SW480 (cell line): ENCODE results near the gene EFCC1.

Experiments used
- DNase-seq: peaks from one replicate; pipeline ENCODE4 v3.0.0-alpha.2; 2016; ENCODE audit warnings: low spot score

EFCC1 gene, protein sequence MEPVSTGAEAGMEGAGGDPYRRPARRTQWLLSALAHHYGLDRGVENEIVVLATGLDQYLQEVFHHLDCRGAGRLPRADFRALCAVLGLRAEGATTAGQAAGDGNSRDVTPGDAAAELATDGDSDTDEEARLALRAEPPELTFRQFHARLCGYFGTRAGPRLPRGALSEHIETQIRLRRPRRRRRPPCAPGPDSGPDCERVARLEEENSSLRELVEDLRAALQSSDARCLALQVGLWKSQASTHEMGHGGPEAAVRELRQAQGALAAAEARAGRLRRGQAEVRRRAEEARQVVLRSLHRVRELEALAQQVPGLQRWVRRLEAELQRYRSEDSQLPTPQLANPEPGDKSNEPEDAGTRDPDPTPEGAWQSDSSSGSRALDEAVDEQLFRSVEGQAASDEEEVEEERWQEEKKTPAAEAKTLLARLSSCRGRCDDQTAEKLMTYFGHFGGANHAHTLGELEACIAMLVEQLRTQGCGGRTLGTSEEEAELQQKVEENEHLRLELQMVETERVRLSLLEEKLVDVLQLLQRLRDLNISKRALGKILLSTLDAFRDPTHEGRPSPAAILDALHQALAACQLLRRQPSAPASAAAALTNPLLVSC

DNA sequence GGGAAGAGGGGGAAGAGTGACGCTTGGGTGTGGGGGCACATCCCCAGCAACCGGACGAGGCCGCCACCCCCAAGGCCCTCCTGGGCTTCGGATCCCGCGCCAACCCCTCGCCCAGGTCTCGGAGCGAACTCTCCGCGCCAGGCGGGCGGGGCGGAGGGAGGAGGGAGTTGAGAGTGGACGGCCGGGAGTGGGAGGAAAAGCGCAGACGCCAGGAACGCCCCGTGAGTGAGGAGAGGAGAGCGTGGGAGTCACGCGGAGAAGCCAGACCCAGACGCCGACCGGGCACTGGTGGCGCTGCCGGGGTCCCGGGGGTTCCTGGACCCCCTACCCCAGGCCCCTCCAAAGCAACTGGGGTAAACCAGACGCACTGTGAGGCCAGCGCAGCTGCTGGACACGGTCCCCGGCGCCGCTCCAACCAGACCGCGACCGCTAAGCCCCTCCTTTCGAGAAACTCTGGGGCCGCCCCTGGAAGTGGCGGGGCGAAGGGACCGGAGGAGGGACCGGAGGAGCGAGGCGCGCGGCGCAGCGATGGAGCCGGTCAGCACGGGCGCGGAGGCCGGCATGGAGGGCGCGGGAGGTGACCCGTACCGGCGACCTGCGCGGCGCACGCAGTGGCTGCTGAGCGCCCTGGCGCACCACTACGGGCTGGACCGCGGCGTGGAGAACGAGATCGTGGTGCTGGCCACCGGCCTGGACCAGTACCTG is at the start of gene EFCC1:
EFCC1 (plus strand) TSS at position 204 of the 705 bp plus-strand sequence; CDS start at position 529, 325 bp downstream.
- DNase-seq, result no peak

GRCh38 chr3:128956440-128956839 is 44.7 kb upstream of the EFCC1 start:
- DNase-seq, result no peak

GRCh38 chr3:128965280-128965679 is 35.8 kb upstream of the EFCC1 start:
- no peak for DNase-seq

DNA sequence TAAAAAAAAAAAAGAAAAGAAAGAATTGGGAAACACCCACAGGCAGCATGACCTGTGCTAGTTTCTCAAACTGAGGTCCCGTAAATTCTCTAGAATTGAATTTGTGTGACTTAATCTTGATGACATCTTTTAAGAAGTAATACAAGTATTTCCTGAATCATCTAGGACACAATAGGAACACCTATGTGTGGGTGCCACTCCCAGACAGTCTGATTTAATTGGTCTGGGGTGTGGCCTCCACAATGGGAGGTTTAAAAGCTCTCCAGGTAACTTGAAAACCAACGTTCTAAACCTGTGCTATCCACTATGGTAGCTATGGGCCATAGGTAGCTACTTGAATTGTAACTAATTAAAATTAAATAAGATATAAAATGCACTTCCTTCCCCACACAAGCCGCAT is 35.3 kb upstream of the EFCC1 start:
- DNase-seq, result peak; percentile 50

DNA sequence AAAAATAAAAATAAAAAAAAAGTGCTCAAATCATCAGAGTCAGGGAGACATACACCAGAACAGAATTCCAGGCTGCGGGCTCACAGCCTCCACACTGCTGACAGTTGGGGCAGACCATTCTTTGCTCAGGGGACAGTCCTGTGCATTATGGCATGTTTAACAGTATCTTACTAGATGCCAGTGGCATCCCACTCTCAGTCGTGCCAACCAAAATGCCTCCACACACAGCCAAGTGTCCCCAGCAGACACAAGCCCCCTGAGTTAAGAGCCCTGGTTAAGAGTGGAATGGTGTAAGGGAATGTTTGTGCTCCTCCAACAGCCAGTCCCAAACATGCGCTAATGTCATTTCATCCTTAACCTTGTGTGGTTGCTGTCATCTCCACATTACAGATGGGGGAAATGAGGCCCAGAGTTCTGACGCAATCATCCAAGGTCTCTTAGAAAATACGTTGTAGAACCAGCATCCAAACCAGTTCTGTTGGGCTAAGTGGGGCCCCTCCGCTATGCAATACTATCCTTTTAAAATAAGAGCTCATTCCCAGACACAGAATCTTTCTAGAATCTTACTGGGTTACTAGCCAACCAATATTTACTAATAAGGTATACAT is 33.3 kb upstream of the EFCC1 start:
- no peak for DNase-seq

GRCh38 chr3:128969993-128970739 is 30.9 kb upstream of the EFCC1 start:
- DNase-seq, result peak; percentile 36

DNA sequence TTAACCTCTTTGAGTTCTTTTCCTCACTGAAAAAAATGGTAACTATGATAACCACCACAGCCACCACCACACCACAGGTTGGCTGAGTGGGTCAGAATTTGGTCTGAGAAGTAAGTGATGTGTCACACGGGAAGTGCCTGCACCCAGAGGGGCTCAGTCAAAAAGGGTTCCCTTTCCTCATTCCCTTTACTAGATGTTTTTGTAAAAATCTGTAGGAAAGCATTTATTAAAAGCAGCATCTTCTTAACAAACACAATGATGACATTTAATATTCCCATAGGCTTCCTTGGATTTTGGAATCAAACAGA is 30.4 kb upstream of the EFCC1 start:
- no peak for DNase-seq

GRCh38 chr3:128971421-128972100 is 29.5 kb upstream of the EFCC1 start:
- no peak for DNase-seq

DNA sequence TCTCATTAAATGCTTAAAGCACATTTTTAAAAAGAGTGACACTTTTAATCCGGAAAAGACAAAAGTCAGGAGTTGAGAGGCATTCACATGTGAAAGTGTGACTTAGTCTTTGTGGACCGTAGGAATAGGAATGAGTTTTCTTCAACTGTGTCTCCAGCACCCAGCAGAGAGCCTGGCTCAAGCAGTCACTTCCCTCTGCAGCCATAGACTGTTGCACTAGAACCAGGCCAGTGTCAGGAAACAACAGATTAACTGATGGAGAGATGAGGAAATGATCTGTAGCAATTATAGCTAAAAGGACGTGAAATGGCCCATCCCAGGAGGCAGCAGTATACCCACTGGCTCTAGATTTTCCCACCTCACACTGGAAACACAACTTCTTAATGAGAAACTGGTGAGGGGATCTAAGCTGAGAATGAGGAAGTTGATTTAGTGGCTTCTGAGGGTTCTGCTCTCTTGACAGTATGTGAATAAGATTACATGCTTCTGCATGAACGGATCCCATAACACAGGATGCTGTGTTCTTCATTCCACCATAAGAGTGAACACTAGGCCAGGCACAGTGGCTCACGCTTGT is 27.0 kb upstream of the EFCC1 start:
- no peak for DNase-seq

DNA sequence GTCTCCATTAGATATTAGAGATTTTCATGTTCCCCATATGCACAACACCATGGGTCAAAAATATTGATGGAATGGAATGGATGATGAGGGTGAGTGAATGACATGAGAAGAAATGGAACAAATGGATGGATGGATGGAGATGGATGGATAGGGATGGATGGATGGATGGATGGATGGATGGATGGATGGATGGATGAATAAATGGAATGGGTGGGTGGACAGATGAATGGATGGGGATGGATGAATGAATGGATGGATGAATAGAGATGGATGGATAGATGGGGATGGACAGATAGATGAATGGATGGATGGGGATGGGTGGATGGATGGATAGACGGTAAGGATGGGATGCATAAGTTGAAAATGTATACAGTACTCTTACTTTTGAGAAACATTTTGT is 25.8 kb upstream of the EFCC1 start:
- DNase-seq, result no peak

- DNase-seq, result no peak
These were observed 17.6 kb upstream of the EFCC1 start for GRCh38 chr3:128983293-128984069.

- no peak for DNase-seq
These were observed 16.5 kb upstream of the EFCC1 start for GRCh38 chr3:128984596-128984995.

GRCh38 chr3:128987302-128988100 is 13.6 kb upstream of the EFCC1 start:
- no peak for DNase-seq

GRCh38 chr3:128988286-128988685 is 12.8 kb upstream of the EFCC1 start:
- no peak for DNase-seq

- DNase-seq, result no peak
These were observed 9.7 kb upstream of the EFCC1 start for GRCh38 chr3:128991355-128991895.

DNA sequence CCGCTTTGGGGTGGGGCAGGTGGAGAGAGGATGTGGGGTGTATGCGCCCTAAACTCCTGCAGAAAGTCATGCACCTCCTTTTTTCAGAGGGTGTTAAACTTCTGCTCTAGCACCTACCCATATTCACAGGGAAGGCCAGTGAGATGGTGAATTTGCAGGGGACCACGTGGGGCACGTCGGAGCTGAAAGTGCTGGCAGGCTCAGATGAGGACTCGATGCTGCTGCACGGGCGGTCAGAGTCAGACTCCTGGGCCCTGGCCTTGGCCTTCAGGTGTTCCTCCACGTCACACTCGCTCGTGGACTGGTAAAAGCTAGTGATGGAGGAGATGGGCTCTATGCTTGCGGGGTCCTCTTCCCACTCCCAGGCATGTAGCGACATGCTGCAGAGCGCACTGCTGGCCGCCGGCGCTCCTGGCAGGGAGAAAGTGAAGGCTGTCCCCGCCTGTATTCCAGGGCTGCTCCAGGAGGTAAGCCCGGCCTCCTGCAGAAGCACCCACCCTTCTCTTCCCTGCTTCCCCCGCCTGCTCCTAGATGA is 8.1 kb upstream of the EFCC1 start:
- no peak for DNase-seq

- DNase-seq, result peak; percentile 82
These were observed 7.5 kb upstream of the EFCC1 start, which contains the start of gene CFAP92 for GRCh38 chr3:128993461-128994172. TSS of gene CFAP92 (minus strand) at chr3:128994076. CDS start at chr3:128993304, 772 bp downstream.

DNA sequence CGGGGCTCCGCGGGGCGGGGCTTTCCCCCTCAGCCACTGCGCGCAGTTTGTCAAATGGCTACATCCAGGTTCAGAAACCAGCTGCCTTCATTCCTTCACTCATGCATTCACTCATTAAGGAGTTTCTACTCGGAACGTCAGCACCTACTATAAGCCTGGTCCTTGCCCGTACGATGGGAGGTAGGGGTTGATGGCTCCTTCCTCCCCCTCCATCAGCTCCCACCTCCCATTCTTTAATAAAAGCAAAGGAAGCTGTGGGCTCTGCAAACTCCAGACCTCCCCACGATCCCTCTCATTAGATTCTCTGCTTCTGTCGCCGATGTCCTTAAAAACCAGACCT is 7.0 kb upstream of the EFCC1 start:
- DNase-seq, result no peak
